Fibroblast of lung (primary cell): ENCODE data around the gene ATP13A2. TPM values are rescaled to one million over a fixed set of nuclear protein-coding genes. Genes with fewer than 3 reads are reported as not detected.

Experiments
- DNase-seq, 2 donors: peaks; one replicate each; pipeline versions ENCODE4 v3.0.0 to v3.0.0-alpha.2; 2010; ENCODE audit warnings: low read depth in 2 of 2
- H2AFZ ChIP-seq: 2 replicates; pipeline ENCODE4 v1.5.1; 2012; ENCODE audit warnings: low read length, control low read depth, inconsistent platforms
- H3K27ac ChIP-seq: 2 replicates; pipeline ENCODE4 v1.5.1; 2011; ENCODE audit warnings: low read length, control low read depth; ENCODE audit not compliant: insufficient read depth
- H3K27me3 ChIP-seq: 2 replicates; pipeline ENCODE4 v1.5.1; 2011; ENCODE audit warnings: mild to moderate bottlenecking, low read length; ENCODE audit not compliant: control insufficient read depth, insufficient read depth
- H3K36me3 ChIP-seq: 2 replicates; pipeline ENCODE4 v1.5.1; 2011; ENCODE audit warnings: low read length; ENCODE audit not compliant: control insufficient read depth, insufficient read depth
- H3K4me1 ChIP-seq: 2 replicates; pipeline ENCODE4 v1.5.1; 2011; ENCODE audit warnings: low read length; ENCODE audit not compliant: control insufficient read depth, insufficient read depth; ENCODE audit errors: extremely low read depth
- H3K4me2 ChIP-seq: 2 replicates; pipeline ENCODE4 v1.5.1; 2011; ENCODE audit warnings: low read length, control low read depth; ENCODE audit not compliant: insufficient read depth; ENCODE audit errors: extremely low read depth
- H3K4me3 ChIP-seq, 4 experiments: fragments of 200-600 bp in 1 of 4; sonication (generic) in 1 of 4; replicated peaks in 1 of 4; 2 replicates each; pipeline ENCODE4 v1.5.1; 2011 to 2016; ENCODE audit warnings: low read length in 4 of 4, low read depth in 3 of 4, mild to moderate bottlenecking in 3 of 4, control low read depth in 2 of 4, inconsistent platforms in 1 of 4, mixed read lengths in 1 of 4; ENCODE audit not compliant: insufficient read depth in 1 of 4; ENCODE audit errors: control extremely low read depth in 1 of 4
- H3K79me2 ChIP-seq: 2 replicates; pipeline ENCODE4 v1.5.1; 2012; ENCODE audit warnings: mild to moderate bottlenecking, low read length, inconsistent platforms; ENCODE audit not compliant: control insufficient read depth, insufficient read depth
- H3K9ac ChIP-seq: 2 replicates; pipeline ENCODE4 v1.5.1; 2011; ENCODE audit warnings: mild to moderate bottlenecking, low read length, control low read depth; ENCODE audit not compliant: insufficient read depth
- H3K9me3 ChIP-seq: 2 replicates; pipeline ENCODE4 v1.5.1; 2012; ENCODE audit warnings: low read depth, low read length; ENCODE audit not compliant: control insufficient read depth, insufficient read depth
- H4K20me1 ChIP-seq: 2 replicates; pipeline ENCODE4 v1.5.1; 2011; ENCODE audit warnings: low read length; ENCODE audit not compliant: control insufficient read depth, insufficient read depth; ENCODE audit errors: extremely low read depth
- CTCF ChIP-seq, 2 donors: IDR thresholded peaks in 1 of 2; conservative IDR thresholded peaks in 1 of 2; 1 replicate in 1 of 2; 2 replicates in 1 of 2; pipeline ENCODE4 v1.5.1; 2011 to 2012; ENCODE audit warnings: low read length in 2 of 2, control low read depth in 1 of 2, inconsistent platforms in 1 of 2, low read depth in 1 of 2, mild to moderate bottlenecking in 1 of 2
- EZH2 ChIP-seq: IDR thresholded peaks from 2 replicates; pipeline ENCODE4 v1.5.1; 2012; ENCODE audit warnings: low read length, control low read depth, mild to moderate bottlenecking; ENCODE audit errors: missing control alignments
- polyA plus RNA-seq, 2 donors: library from polyadenylated mRNA; depleted of rRNA in 1 of 2; stranded (reverse) in 1 of 2; unstranded in 1 of 2; fragments of >200 nt; gene quantifications; 2 replicates each; pipeline ENCODE4 v1.2.1, GENCODE V29; 2011 to 2012; ENCODE audit warnings: missing spikeins in 1 of 2
- total RNA-seq: library from RNA; depleted of rRNA; stranded (reverse); fragments of >200 nt; gene quantifications from 2 replicates; pipeline ENCODE4 v1.2.1, GENCODE V29; 2014

The ATP13A2 gene
- total and polyA plus RNA-seq, 2 donors (not counting 1 experiment from before 2014, with no cell fraction given): 6.5 to 10.9 TPM

- H3K4me1 ChIP-seq: peaks cover 4% of the 10 kb centered on the region
- H3K27ac ChIP-seq: no peak overlapping the region
- peaks cover 2% of the 10 kb centered on the region for H3K36me3 ChIP-seq
- DNase-seq: no peak
- H3K27me3 ChIP-seq: no peaks in the 10 kb centered on the region
- H3K9ac ChIP-seq: no peak overlapping the region
- H3K4me3 ChIP-seq: no peak overlapping the region
- no peaks in the 10 kb centered on the region for H3K9me3 ChIP-seq
- H2AFZ ChIP-seq: no peak overlapping the region
- TF ChIP-seq CTCF (conservative IDR thresholded peaks at IDR 0.05 in 1 of 2, IDR thresholded peaks at IDR 0.05 in 1 of 2; ENCODE audit: low read depth in 1 of 2, low read length in 2 of 2) (no peak), EZH2 (no peak)
- no peaks in the 10 kb centered on the region for H3K79me2 ChIP-seq
- no peak overlapping the region for H3K4me2 ChIP-seq
- H4K20me1 ChIP-seq: no peaks in the 10 kb centered on the region
Observed at GRCh38 chr1:17008208-17008855, 3.4 kb downstream of the ATP13A2 start.

- no peak overlapping the region for H3K9ac ChIP-seq
- no peaks in the 10 kb centered on the region for H3K9me3 ChIP-seq
- DNase-seq: no peak
- no peak overlapping the region for H3K4me2 ChIP-seq
- no peak overlapping the region for H3K27ac ChIP-seq
- H3K4me3 ChIP-seq: no peak overlapping the region
- no peak for TF ChIP-seq EZH2
- no peak for TF ChIP-seq CTCF (conservative IDR thresholded peaks at IDR 0.05 in 1 of 2, IDR thresholded peaks at IDR 0.05 in 1 of 2; ENCODE audit: low read depth in 1 of 2, low read length in 2 of 2)
- H3K27me3 ChIP-seq: no peaks in the 10 kb centered on the region
- H4K20me1 ChIP-seq: no peaks in the 10 kb centered on the region
- peaks cover 2% of the 10 kb centered on the region for H3K36me3 ChIP-seq
- no peaks in the 10 kb centered on the region for H3K79me2 ChIP-seq
- peaks cover 4% of the 10 kb centered on the region for H3K4me1 ChIP-seq
- no peak overlapping the region for H2AFZ ChIP-seq
Observed at GRCh38 chr1:17007121-17007520, 4.6 kb downstream of the ATP13A2 start.

- H3K79me2 ChIP-seq: no peaks in the 10 kb centered on the region
- H3K27me3 ChIP-seq: no peaks in the 10 kb centered on the region
- H3K36me3 ChIP-seq: peaks cover 7% of the 10 kb centered on the region
- no peak overlapping the region for H2AFZ ChIP-seq
- no peak overlapping the region for H3K4me3 ChIP-seq
- no peak overlapping the region for H3K9ac ChIP-seq
- no peaks in the 10 kb centered on the region for H3K4me1 ChIP-seq
- H3K27ac ChIP-seq: no peak overlapping the region
- H3K9me3 ChIP-seq: no peaks in the 10 kb centered on the region
- no peak for TF ChIP-seq EZH2
- no peak for TF ChIP-seq CTCF (conservative IDR thresholded peaks at IDR 0.05 in 1 of 2, IDR thresholded peaks at IDR 0.05 in 1 of 2; ENCODE audit: low read depth in 1 of 2, low read length in 2 of 2)
- H4K20me1 ChIP-seq: no peaks in the 10 kb centered on the region
- no peak overlapping the region for H3K4me2 ChIP-seq
- no peak for DNase-seq
Observed at GRCh38 chr1:17005365-17005740, 6.4 kb downstream of the ATP13A2 start.
